Superior temporal gyrus (tissue), 1 donor: Measurements from ENCODE around the gene SLC38A3.
"Not testable (repeated sequence)": the region's sequence is repeated elsewhere in the genome, so short reads cannot be mapped to it uniquely, and the experiment has no call there.

Source experiments
- DNase-seq: peaks from one replicate; pipeline ENCODE4 v3.0.0-alpha.2; 2016; ENCODE audit errors: extremely low spot score

The SLC38A3 gene

DNA sequence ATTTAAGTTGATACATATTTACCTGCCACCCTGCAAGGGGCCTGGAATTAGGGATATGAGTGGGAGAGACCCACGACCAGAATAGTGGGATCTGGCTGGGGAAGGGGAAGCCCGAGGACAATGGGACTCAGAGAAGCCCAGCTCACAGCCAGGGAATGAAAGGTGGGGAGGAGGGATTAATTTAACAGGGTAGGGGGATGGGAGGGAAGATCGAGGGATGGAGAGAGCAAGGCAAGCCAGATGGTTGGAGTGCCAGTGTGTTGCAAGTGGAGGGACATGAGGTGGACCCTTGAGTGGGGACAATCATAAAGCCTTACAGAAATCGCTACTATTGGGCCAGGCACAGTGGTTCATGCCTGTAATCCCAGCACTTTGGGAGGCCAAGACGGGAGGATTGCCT lies 26.5 kb downstream of the SLC38A3 start:
- no peak for DNase-seq

DNA sequence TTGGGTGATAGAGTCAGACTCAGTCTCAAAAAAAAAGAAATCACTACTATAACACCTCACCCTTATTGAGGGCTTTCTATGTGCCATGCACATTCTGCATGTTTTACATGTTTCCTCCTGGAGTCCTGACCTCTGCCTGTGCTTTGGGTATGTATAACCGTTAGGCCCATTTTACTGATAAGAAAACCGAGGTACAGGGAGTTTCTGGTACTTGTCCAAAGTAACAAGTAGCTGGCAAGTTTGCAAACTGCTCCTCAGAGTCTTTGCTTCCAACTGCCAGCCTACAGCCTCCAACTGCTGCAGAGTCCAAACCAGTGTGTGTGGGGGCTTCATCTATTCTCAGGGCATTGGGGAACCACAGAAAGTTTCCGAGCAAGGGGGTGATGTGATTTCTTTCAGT lies 27.2 kb downstream of the SLC38A3 start:
- no peak for DNase-seq

DNA sequence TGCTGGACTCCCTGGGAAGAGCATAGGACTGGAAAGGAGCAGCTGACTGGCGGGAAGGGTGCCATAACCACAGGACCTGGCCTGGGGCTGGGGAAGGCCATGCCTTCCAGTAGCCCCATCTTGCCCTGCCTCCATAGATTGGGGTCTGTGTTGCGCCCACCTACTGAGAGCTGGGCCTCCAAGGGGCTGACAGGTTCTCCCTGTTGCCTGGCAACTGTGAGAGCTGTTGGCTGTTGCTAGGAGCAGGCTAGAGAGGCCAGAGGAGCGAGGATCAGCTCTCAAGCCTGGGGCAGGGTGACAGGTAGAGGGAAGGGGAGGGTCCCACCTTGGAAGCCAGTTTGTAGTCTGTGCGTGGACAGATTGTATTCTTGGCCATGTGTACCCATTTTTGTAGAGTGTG lies 28.1 kb downstream of the SLC38A3 start:
- no peak for DNase-seq

DNA sequence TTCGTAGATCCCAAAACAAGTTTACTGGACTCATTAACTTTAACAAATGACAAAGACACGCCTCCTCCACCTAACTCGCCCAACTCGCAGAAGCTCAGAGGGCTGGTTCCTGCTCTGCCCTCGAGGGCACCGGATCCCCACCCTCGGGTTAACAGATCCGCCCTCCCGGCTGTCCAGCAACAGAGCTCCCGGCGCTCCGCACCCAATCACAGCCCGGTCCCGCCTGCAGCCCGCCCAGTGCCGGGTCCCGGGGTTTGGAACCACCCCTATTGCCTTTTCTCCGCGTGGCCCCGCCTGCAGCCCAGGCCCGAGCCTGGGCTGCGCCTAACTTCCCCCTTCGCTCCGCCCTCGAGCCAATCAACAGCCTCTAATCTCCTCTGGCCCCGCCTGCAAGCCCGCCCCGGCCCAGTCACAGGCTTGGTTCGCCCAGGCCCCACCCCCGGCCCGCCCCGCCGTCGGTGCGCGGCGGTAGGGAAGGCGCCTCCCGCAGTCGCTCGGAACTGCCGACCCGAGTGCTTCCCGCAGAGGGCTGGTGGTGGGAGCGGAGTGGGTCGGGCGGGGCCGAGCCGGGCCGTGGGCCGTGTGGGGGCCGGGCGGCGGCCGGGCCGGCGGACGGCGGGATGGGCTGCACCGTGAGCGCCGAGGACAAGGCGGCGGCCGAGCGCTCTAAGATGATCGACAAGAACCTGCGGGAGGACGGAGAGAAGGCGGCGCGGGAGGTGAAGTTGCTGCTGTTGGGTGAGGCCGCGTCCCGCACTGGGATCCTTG lies 30.8 kb downstream of the SLC38A3 start, which contains the start of gene GNAI2:
Gene GNAI2 (plus strand): TSS at position 489 of the 768 bp plus-strand sequence. CDS start 132 bp downstream, at position 621.
- peak; percentile 99 for DNase-seq

DNA sequence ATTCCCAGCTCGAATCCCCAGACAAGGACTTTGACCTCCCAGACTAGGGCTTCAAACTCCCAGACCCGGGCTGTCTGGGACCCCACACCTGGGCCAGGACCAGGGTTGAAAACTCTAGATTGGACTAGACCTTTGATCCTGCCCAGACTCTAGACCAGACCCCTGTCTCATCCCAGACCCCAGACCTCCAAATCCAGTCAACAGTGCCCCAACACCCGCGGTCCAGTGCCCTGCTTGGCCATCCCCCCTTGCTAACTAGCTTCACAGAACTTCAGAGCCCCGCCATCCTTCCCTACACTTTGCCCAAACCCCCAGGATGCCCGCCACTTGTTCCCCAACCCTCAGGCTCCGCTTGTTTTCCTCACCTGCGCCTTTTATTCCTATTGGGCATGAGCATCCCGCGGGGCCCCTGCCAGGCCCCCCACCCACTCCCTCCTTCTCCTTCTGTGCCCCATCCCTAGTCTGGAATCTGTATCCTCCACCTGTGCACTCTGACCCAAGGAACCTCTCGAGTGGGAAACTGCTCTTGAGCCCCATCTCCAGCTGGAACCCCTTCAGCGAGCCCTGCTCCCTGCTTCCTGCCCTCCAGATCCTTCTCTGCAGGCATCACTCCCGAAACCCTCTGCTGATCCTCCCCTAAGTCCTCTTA lies 31.5 kb downstream of the SLC38A3 start:
- DNase-seq, result no peak

DNA sequence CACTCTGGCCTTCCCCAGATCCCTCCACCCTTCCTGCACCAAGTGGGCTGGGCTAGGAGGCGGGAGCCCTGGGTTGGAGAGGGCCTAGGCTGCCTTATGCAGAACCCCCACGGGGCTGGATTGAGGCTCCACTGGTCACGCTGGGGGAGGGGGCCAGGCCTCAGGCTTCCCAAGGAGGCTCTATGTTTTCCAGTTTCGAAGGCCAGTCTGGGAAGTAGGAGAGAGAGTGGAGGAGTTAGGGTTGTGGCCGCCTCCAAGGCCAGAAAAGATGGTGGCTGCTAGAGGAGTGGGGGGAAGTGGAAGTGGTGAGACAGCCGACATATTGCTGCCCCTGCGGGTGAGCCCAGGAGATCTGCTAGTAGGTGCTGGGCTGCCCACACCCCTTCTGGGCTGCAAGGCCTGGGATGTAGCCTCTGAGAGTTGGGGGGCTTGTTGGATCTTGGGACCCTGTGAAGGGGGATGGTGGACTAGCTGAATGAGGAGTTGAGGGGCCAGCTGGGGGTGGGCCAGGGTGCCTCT lies 32.1 kb downstream of the SLC38A3 start:
- no peak for DNase-seq

DNA sequence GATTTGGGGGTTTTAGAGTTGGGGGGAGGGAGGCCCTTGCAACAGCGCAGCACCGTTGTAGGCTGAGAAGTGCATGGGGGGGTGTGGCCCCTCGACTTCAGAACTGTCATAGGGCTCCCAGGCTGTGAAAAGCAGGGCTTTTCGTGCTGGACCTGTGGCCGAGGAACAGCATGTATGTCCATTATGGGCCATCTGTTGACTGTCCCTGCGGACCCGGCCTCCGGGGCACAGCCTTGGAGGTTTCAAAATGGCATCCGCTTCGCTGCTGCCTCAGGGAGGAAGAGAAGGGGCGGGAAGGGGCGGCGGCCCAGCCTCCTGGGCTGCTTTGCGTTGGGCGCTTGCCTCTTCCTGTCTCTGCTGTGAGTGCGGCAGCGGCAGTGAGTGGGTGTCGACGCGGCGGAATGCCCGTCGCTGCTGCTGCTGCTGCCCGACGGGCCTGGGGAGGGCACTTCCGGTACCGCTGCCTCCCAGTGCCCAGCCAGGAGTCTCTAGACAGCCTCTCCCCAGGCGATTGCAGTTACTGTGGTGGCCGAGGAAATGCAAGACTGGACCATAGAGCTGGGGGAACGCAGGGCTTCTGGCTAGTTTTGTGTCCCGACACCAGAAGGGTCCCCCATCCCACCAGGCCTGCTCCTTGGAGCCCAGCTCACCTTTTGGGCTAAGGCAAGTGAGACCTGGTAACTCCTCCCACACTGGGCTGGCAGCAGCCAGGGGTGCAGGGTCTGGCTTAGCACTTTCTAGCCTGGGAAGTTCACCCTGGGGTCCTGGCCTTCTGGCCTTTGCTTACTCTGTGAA lies 32.9 kb downstream of the SLC38A3 start:
- DNase-seq, result peak; percentile 65

DNA sequence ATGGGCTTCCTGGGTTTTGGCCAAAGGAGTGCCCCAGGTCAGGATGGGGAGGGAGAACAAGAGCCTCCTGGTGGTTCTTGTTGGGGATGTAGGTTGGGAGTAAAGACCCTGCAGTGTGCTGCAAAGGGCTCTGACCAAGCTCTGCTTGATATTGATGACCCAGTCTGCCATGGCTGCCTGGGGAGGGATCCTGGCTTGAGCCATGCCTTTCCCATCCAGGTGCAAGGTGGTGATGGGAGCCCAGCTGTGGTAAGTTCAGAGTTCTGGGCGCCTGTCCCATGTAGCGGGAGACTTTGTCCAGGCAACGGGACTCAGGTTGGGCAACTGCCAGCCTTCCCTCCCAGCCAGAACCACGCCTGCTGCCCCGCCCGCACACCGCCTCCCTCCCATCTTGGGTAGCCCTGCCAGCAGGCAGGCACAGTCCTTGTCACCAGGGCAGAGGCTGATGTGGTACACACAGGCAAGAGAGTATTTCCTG lies 33.5 kb downstream of the SLC38A3 start:
- DNase-seq, result peak; percentile 47

DNA sequence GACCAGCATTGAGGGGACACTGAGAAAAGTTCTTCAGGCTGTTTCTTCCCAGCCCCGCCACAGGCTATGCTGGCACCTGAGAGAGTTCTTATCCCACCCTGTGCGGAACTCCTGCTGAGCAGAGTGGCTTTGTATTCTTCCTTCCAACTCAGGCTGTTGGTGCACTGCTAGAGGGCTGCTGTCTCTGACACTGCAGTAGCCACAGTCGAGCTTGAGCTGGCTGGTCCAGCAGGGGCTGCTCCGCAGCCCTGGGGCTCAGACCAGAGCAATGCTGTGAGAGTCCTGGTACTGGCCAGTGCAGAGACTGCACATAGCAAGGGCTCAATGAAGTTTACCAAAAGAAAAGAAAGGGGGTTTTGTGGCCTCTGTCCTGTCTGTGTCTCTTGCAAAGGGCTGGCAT lies 34.6 kb downstream of the SLC38A3 start:
- no peak for DNase-seq

DNA sequence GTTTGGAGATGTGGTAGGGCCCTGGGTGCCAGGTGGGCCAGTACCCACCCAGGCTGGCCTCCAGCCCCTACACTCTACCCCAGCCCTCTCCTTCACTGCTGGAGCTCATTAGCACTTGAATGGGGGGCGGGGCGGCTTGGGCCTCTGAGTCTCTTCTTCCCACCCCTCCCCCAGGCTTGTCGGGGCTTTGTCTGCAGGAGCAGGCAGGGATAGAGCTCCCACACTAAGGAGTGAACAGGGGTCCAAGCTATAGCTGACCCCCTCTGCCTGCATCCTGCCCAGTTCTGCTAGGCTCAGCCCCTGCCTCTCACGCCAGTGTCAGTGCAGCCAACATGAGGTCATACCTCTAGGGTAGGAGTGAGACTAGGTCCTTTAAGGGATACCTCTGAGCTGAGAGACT lies 36.1 kb downstream of the SLC38A3 start:
- no peak for DNase-seq

DNA sequence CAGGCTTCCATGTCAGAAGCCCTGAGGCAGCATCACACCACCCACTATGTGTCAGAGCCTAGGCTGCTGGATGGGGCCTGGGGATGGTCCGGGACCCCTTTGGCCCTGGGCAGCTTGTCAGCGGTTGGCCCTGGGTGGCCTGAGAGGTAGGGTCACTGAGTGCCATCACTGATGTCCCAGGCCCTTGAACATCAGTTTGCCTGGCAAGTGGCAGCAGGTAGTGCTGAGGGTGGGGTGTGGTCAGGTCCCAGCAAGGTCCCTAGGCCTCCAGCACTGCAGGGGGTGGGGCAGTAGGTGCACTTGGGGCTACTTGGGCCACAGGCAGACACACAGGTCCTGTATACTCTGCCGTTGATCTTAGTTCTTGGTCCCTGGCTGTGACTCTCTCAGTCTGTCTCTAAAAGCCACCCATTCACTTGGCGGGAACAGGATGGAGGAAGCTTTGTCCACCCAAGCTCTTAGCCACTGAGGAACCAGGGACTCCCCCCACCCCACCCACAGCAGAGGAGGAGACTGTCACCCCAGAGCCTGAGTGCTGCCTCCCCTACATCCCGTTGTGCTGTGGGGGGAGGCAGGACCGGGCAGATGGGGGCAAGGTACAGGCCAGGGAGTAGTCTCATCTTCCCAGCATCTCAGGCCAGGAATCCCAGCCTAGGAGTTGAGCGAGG lies 36.8 kb downstream of the SLC38A3 start:
- DNase-seq, result no peak

DNA sequence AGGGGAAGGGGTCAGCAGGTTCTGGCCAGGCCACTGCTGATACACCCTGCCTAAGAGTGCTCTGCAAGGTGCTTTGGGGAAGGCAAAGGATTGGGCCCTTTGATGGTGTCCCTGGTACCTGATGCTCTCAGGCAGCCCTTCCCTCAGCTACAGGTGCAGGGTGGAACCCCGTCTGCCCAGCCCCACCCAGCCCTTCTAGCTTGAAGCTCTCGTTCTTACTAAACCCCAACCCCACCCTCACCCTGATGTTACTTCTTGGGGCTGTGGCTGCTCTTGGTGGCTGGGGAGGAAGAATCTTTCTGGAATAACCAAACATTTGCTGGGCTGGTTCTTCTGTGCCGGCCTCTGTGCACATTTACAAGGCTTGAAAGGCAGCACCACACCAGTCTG lies 37.3 kb downstream of the SLC38A3 start:
- no peak for DNase-seq

DNA sequence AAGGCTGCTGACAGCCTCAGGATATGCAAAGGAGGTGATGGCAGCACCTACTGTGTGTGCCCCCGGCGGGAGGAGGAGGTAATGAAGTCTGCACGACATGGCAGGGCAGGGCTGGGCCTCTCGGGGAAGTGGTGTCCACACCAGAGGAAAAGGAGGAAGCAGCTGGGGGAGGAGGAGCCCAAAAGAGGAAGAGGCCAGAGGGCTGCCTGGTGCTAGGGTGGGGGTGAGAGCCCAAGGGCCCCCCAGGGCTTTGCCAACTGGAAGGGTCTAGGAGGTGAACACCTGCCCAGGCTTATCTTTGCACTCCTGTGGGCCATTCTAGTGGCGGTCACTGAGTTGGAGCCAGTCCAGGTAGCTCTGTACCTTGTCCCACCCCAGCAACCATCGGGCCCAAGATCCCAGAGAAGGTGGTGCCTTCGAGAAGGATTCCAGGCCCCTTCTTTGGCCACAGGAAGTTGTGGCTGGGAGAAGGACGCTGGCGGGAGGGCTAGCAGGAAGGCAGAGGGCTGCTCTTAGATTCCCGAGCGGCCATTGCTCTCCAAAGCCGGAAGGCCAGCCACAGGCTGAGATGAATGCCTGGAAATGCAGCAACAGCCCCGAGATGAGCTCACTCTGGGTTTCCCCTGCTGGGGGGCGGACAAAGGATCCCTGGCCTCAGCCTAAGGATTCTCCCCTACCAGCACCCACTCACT lies 37.9 kb downstream of the SLC38A3 start:
- DNase-seq, result no peak

DNA sequence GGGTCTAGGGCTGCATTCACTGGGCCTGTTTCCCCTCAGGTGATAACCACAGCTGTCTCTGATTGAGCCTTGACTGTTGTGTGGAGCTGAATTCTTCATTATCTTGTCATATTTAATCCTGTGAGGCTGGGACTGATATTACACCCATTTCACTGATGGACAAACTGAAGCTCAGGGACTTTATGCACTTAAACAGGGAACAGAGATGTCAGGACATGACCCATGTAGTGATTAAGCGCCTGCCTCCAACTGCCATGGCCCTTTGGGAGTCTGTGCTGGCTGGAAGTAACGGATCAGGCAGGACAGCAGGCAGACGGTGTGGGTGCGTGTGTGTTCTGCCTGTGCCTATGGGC lies 38.4 kb downstream of the SLC38A3 start:
- DNase-seq, result no peak

DNA sequence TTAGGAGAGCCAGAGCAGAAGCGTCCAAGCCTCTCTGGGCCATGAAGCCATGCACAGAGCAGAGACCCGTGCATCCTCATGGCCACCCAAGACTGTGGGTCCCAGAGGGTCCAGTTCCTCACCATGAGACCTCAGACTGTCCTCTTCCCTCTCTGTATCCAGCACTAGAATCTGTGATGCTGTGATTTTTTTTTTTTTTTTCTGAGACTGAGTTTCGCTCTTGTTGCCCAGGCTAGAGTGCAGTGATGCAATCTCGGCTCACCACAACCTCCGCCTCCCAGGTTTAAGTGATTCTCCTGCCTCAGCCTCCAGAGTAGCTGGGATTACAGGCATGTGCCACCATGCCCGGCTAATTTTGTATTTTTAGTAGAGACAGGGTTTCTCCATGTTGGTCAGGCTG lies 39.7 kb downstream of the SLC38A3 start:
- not testable (repeated sequence) for DNase-seq

DNA sequence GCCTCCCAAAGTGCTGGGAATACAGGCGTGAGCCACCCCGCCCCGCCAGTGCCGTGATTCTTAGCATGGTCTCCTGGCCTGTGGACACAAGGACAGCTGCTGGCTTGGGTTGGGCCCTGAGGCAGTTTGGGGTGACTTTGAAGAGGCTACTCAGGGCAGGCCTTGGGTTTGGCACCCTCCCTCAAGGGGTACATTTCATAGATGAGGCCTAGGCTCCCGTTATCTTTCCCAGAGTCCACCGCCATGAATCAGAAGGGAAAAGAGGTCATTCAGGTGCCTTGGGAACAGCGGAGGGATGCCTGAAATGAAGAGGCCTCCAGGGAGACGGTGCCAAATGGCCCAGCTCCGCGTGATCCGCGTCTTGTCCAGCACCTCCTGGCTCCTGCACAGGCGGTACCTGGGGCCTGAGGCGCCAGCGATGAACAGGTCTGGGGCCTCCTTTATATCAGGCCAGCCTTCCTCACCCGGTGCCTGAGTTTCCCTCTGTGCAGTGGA lies 40.2 kb downstream of the SLC38A3 start:
- no peak for DNase-seq

DNA sequence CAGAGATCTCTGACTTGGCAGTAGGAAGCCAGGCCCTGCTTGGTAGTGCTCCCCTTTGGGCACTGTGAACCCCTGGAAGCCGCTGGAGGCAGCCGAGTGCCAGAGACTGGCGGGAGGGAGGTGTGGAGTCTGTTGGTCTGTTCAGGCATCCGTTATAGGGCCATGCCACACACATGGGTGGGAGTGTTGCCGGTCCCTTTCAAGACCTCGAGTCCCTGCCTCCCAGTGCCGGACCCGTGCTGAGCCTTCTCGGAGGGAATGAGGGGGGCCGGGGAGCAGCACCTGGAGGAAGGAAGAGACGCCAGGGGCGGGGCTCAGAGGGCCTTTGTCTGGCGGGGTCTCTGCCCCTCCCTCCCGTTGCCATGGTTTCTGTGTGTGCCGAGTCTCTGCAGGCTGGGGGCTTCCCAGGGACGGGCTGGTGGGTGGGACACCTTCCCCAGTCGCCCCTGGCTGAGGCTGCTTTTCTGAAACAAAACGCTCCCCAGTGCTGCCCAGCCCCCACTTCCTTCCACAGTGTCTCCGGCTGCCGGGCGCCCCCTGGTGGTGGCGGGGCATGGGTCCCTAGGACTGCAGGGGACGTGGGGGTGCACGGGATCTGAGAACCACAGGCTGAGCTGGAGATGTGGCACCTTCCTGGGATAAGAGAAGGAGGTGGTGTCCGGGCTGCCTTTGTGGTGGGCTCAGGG lies 40.9 kb downstream of the SLC38A3 start:
- DNase-seq, result peak; percentile 88

DNA sequence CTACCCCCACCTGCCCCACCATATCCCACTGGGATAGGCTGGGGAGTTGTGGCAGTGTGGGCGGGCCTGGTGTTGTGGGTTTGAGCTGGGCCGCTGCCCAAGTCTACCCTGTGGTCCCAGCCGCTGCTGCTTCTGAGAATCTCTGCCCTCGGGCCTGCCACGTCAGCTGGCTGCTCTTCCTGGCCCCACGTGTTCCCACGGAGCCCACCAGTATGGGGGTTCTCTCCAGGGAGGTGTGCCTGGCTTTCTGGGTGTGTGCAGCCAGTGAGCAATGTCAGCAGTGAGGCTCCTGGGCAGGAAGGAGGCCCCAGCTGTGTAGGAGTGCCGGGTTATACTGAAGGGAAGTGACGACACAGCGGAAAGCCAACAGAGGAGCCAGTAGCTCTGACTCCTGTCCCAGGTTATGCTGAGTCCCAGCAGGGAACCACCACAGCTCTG lies 41.5 kb downstream of the SLC38A3 start:
- DNase-seq, result no peak

DNA sequence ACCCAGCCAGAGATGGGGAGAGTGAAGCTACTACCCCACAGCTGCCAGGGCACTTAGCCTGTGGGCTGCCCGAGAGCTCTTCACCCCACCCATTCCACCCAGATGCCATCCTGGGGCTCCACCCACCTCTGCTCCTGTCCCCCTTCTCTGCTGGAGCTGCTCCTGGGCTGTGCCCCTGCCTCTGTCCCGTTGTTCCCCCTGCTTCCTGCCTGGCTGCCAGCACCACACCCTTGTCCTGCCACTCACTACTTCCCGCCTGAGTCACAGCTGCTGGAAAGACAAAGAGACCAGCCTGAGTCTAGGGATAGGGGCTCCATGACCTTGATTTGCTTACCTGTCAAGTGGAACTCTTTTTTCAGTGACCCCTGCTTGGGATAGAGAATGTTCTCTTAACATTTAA lies 43.3 kb downstream of the SLC38A3 start:
- no peak for DNase-seq

DNA sequence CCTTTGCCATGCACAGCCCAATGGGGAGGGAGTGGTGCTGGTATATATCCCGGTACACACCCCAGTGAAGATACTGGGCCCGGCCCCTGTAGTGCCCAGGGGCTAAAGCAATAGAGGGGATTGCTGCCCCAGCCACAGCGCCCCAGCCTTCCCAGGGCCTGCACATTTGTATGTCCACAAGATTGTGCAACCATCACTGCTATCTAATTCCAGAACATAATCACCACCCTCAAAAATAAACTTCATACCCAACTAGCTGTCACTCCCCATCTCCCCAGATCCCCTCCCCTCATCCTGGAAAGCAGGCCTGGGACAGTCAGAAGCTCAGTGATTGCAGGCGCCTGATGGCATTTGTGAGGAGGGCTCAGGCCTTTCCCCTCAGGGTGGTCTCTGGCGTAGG lies 44.4 kb downstream of the SLC38A3 start:
- DNase-seq, result no peak
